Measurements from ENCODE around the gene MAPK10. TPM values are rescaled to one million over a fixed set of nuclear protein-coding genes. Genes with fewer than 3 reads are reported as not detected.

MAPK10 gene
- total and polyA plus RNA-seq, 2 experiments from 2014 or later: 3.6 to 8.1 TPM

GRCh38 chr4:86294883-86295282, 65.0 kb downstream of the MAPK10 start:
- TF ChIP-seq EZH2phosphoT487 (IDR thresholded peaks at IDR 0.05; ENCODE audit: unreplicated experiment) (no peak), ZNF462 (CRISPR knock-in tag; IDR thresholded peaks at IDR 0.05) (no peak), ZNF114 (CRISPR knock-in tag; IDR thresholded peaks at IDR 0.05) (no peak), EZH2 (IDR thresholded peaks at IDR 0.05; ENCODE audit: low read depth, unreplicated experiment) (no peak), ETS1 (IDR thresholded peaks at IDR 0.05) (no peak), REST (IDR thresholded peaks at IDR 0.05; ENCODE audit: unreplicated experiment) (no peak), ZNF331 (CRISPR knock-in tag; IDR thresholded peaks at IDR 0.05; ENCODE audit: low read depth) (no peak), JUNB (IDR thresholded peaks at IDR 0.05; ENCODE audit: unreplicated experiment) (no peak), NANOG (IDR thresholded peaks at IDR 0.05; ENCODE audit: borderline replicate concordance) (no peak), STAT1 (IDR thresholded peaks at IDR 0.05; ENCODE audit: unreplicated experiment) (no peak), CREB1 (CRISPR knock-in tag; IDR thresholded peaks at IDR 0.05; ENCODE audit: low read depth) (no peak)
- Mint-ChIP-seq H3K4me3 (no peak overlapping the region), H3K36me3 (ENCODE audit: low read depth) (no peaks in the 10 kb centered on the region; the same call in 2 of the 3 replicates), H3K4me1 (peaks cover 19% of the 10 kb centered on the region), H3K27me3 (ENCODE audit: insufficient read depth, low read depth, poor library complexity) (peaks cover 10% of the 10 kb centered on the region), H3K9me3 (no peaks in the 10 kb centered on the region), H3K27ac (no peak overlapping the region)
- no peak overlapping the region for H3K4me2 ChIP-seq
- H3K27me3 ChIP-seq (ENCODE audit: insufficient read depth): no peaks in the 10 kb centered on the region
- no peak overlapping the region for H3K27ac ChIP-seq (ENCODE audit: low read depth)
- no peak for DNase-seq (ENCODE audit: low spot score)
- H2AFZ ChIP-seq: peak overlapping the region; percentile 44
- H3K4me1 ChIP-seq (ENCODE audit: insufficient read depth): peaks cover 29% of the 10 kb centered on the region
- H4K20me1 ChIP-seq (replicated peaks; ENCODE audit: insufficient read depth): no peaks in the 10 kb centered on the region
- H3K79me2 ChIP-seq (replicated peaks; ENCODE audit: insufficient read depth): no peaks in the 10 kb centered on the region
- no peaks in the 10 kb centered on the region for H3K9me2 ChIP-seq (ENCODE audit: insufficient read depth)
- ATAC-seq: no peak
- no peaks in the 10 kb centered on the region for H3K36me3 ChIP-seq (ENCODE audit: insufficient read depth)
- no peak overlapping the region for H3K4me3 ChIP-seq
- no peaks in the 10 kb centered on the region for H3F3A ChIP-seq (replicated peaks; ENCODE audit: low read depth)

Data from GM23338 (cell line).